ENCODE data around the gene ATG4B.

ATG4B gene

DNA sequence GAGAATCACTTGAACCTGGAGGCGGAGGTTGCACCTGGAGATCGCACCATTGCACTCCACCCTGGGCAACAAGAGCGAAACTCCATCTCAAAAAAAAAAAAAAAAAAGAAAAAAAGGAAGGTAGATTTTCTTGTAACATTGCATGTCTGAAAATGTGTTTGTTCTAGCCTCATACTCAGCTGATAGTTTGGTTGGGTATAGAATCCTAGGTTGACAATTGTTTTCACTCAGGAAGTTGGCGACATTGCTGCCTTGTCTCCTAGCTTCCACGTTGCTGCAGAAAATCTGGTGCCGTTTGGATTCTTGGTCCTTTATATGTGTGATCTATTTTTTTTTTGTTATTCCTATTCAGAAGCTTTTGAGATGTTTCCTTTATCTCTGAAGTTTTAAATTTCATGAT is 69.0 kb downstream of the ATG4B start:
- DNase-seq (ENCODE audit: low read depth), result no peak
- peaks cover 51% of the 10 kb centered on the region for H3K36me3 ChIP-seq (ENCODE audit: control insufficient read depth, insufficient read depth, low read length, severe bottlenecking)

DNA sequence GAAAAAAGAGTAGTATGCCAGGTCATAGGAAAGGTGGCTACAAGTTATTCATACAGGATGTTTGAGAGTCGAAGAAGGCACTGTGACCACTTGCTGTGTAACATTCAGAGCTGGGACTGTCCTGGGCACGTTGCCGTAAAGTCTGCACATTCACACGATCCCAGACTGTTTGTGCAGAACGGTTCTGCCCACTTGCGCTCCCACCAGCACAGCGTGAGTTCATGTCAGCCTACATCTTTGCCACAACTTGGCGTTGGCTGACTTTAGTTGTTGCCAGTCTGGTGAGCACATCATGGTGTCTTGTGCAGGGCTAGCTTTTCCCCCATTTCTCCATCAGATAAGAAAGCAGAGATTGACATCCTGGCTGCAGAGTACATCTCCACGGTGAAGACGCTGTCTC is 71.4 kb downstream of the ATG4B start:
- Histone ChIP-seq H3K4me3 (ENCODE audit: low read length) (no peak overlapping the region), H3K27me3 (replicated peaks; ENCODE audit: control insufficient read depth, insufficient read depth, low read length) (no peaks in the 10 kb centered on the region), H3K9me3 (ENCODE audit: control insufficient read depth, low read length) (no peaks in the 10 kb centered on the region), H3K9ac (ENCODE audit: low read length) (no peak overlapping the region), H3K36me3 (ENCODE audit: control insufficient read depth, insufficient read depth, low read length, severe bottlenecking) (peaks cover 69% of the 10 kb centered on the region), H3K4me1 (ENCODE audit: control insufficient read depth, insufficient read depth, low read length) (no peaks in the 10 kb centered on the region)
- DNase-seq (ENCODE audit: low read depth), result no peak

More for the DNA sequence above, 69.0 kb downstream of the ATG4B start:
- H3K9me3 ChIP-seq (ENCODE audit: control insufficient read depth, low read length), result no peaks in the 10 kb centered on the region
- H3K9ac ChIP-seq (ENCODE audit: low read length), result no peak overlapping the region
- H3K4me1 ChIP-seq (ENCODE audit: control insufficient read depth, insufficient read depth, low read length), result peaks cover 9% of the 10 kb centered on the region
- H3K27me3 ChIP-seq (replicated peaks; ENCODE audit: control insufficient read depth, insufficient read depth, low read length), result no peaks in the 10 kb centered on the region
- no peak overlapping the region for H3K4me3 ChIP-seq (ENCODE audit: low read length)

DNA sequence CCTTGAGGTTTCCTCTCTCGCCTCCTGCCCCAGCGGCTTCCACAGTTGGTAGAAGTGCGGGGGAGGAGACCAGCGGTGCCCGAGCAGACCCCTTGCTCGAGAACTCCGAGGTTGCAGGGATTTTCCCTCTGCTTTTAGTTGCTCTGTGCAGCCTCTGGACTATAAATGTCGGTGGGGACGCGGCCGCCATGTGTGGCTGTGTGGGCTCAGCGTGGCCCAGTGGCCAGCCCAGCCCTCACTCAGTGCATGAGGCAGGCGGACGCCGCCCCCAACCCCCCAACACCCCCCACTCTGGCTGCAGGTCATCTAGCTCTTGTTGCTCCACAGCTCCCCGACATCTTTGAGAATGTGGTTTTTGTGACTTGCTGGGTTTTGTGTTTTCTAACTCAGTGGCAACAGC is 81.6 kb downstream of the ATG4B start:
- no peaks in the 10 kb centered on the region for H3K4me1 ChIP-seq (ENCODE audit: control insufficient read depth, insufficient read depth, low read length)
- H3K27me3 ChIP-seq (replicated peaks; ENCODE audit: control insufficient read depth, insufficient read depth, low read length), result no peaks in the 10 kb centered on the region
- no peak overlapping the region for H3K4me3 ChIP-seq (ENCODE audit: low read length)
- peaks cover 4% of the 10 kb centered on the region for H3K9me3 ChIP-seq (ENCODE audit: control insufficient read depth, low read length)
- DNase-seq (ENCODE audit: low read depth), result no peak
- no peak overlapping the region for H3K9ac ChIP-seq (ENCODE audit: low read length)
- H3K36me3 ChIP-seq (ENCODE audit: control insufficient read depth, insufficient read depth, low read length, severe bottlenecking), result peaks cover 60% of the 10 kb centered on the region

DNA sequence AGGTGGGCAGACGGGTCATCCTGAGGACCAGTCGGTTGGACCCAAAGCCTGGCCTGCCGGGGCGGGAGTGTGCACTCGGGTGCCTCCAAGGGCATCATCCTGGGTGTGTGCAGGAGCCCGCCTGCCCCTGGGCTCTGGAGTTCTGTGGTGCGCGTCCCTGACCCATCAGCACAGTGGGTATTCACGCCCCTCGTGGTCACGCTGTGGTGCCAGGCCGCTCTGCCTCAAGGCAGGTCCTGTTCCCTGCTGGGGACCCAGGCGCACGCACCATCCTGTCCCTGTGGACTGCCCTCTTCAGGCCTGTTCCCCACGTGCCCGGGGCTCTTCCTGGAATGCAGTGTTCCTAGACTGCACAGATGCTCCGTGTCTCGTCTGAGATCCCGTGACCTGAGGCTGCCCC is 82.6 kb downstream of the ATG4B start:
- Histone ChIP-seq H3K9me3 (ENCODE audit: control insufficient read depth, low read length) (peaks cover 4% of the 10 kb centered on the region), H3K4me1 (ENCODE audit: control insufficient read depth, insufficient read depth, low read length) (no peaks in the 10 kb centered on the region), H3K27me3 (replicated peaks; ENCODE audit: control insufficient read depth, insufficient read depth, low read length) (no peaks in the 10 kb centered on the region), H3K4me3 (ENCODE audit: low read length) (no peak overlapping the region), H3K9ac (ENCODE audit: low read length) (no peak overlapping the region), H3K36me3 (ENCODE audit: control insufficient read depth, insufficient read depth, low read length, severe bottlenecking) (peaks cover 53% of the 10 kb centered on the region)
- no peak for DNase-seq (ENCODE audit: low read depth)

DNA sequence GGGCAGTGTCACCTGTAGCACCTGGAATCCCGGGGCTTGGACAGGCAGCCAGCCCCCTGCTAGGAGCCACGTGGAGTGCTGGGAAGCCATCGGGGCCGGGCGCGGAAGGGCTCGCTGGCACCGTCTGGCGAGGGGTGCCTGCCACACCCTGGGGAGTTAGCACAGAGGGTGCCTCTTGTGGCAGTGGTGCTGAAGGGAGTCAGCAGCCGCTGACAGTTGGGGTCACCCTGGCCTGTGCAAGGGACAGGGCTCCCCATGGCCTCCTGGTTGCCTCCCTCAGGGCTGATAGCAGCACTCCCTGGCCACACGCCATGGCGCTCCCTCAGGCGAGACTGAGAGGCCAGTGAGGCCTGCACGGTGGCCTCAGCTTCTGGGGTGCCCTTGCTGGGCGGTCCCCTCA is 83.1 kb downstream of the ATG4B start:
- no peaks in the 10 kb centered on the region for H3K4me1 ChIP-seq (ENCODE audit: control insufficient read depth, insufficient read depth, low read length)
- no peak for DNase-seq (ENCODE audit: low read depth)
- H3K27me3 ChIP-seq (replicated peaks; ENCODE audit: control insufficient read depth, insufficient read depth, low read length), result no peaks in the 10 kb centered on the region
- peaks cover 53% of the 10 kb centered on the region for H3K36me3 ChIP-seq (ENCODE audit: control insufficient read depth, insufficient read depth, low read length, severe bottlenecking)
- peaks cover 4% of the 10 kb centered on the region for H3K9me3 ChIP-seq (ENCODE audit: control insufficient read depth, low read length)
- no peak overlapping the region for H3K9ac ChIP-seq (ENCODE audit: low read length)
- no peak overlapping the region for H3K4me3 ChIP-seq (ENCODE audit: low read length)

DNA sequence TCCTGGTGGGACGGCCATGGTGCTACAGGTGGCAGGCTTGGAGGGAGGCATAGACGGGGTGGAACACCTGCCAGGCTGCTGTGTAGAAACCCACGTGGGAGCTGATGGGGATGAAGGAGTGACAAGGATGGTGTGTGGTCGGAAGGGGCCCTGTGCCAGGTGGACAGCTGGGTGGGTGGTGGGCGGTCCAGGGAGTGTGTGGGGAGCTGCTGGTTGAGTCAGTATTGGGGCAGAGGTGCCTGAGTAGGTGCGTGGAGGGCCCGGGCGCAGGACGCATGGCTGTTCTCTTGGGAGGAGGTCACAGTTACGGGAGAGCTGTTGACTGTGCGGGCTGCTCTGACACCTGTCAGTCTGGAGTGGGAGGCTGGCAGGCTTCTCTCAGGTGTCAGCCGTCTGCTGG is 84.4 kb downstream of the ATG4B start:
- Histone ChIP-seq H3K9me3 (ENCODE audit: control insufficient read depth, low read length) (peaks cover 4% of the 10 kb centered on the region), H3K4me1 (ENCODE audit: control insufficient read depth, insufficient read depth, low read length) (no peaks in the 10 kb centered on the region), H3K27me3 (replicated peaks; ENCODE audit: control insufficient read depth, insufficient read depth, low read length) (no peaks in the 10 kb centered on the region), H3K36me3 (ENCODE audit: control insufficient read depth, insufficient read depth, low read length, severe bottlenecking) (peaks cover 42% of the 10 kb centered on the region), H3K4me3 (ENCODE audit: low read length) (no peak overlapping the region), H3K9ac (ENCODE audit: low read length) (no peak overlapping the region)
- DNase-seq (ENCODE audit: low read depth), result no peak

DNA sequence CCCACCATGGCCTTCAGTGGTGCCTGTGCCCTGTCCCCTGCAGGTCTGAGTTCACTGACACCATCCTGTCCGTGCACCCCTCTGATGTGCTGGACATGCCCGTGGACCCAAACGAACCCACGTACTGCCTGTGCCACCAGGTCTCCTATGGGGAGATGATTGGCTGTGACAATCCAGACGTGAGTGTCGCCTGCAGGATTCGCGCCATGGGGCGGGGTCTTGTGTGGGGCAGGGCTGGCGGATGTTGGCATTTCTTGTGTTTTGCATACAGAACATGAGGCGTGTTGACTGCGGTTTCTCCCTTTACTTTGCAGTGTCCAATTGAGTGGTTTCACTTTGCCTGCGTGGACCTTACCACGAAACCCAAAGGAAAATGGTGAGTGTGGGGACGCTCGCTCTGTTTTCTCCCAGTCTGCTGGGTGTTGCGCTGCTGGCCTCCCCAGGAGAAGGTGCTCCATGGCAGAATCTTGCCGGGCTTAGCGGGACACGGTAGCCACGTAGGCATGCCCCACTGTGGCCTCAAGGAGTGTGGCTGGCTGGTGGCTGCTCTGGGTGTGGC is 85.5 kb downstream of the ATG4B start:
- H3K4me3 ChIP-seq (ENCODE audit: low read length), result no peak overlapping the region

More for the DNA sequence above, 85.5 kb downstream of the ATG4B start:
- H3K9ac ChIP-seq (ENCODE audit: low read length), result no peak overlapping the region
- no peak for DNase-seq (ENCODE audit: low read depth)
- H3K4me1 ChIP-seq (ENCODE audit: control insufficient read depth, insufficient read depth, low read length), result peaks cover 2% of the 10 kb centered on the region
- peaks cover 4% of the 10 kb centered on the region for H3K9me3 ChIP-seq (ENCODE audit: control insufficient read depth, low read length)
- no peaks in the 10 kb centered on the region for H3K27me3 ChIP-seq (replicated peaks; ENCODE audit: control insufficient read depth, insufficient read depth, low read length)
- H3K36me3 ChIP-seq (ENCODE audit: control insufficient read depth, insufficient read depth, low read length, severe bottlenecking), result peaks cover 42% of the 10 kb centered on the region
